Mesendoderm (in vitro differentiated cells): ENCODE data around the gene SSC5D.

ENCODE experiments used
- DNase-seq: peaks from one replicate; pipeline ENCODE4 v3.0.0; 2013
- H2AK5ac ChIP-seq: 2 replicates; pipeline ENCODE4 v1.6.1; 2013; ENCODE audit warnings: low read length, inconsistent platforms
- H2BK120ac ChIP-seq: 2 replicates; pipeline ENCODE4 v1.6.1; 2013; ENCODE audit warnings: low read depth, mild to moderate bottlenecking, low read length, moderate library complexity, mixed read lengths
- H2BK15ac ChIP-seq: replicated peaks from 2 replicates; pipeline ENCODE4 v1.6.1; 2013; ENCODE audit warnings: low read depth, mild to moderate bottlenecking, moderate library complexity
- H2BK5ac ChIP-seq: 2 replicates; pipeline ENCODE4 v1.6.1; 2013; ENCODE audit warnings: low read length, inconsistent platforms
- H3K18ac ChIP-seq: 2 replicates; pipeline ENCODE4 v1.6.1; 2013; ENCODE audit warnings: mild to moderate bottlenecking, low read length, mixed read lengths
- H3K23ac ChIP-seq: one replicate; pipeline ENCODE4 v1.6.1; 2013; ENCODE audit warnings: low read length
- H3K27ac ChIP-seq: 2 replicates; pipeline ENCODE4 v1.5.1; 2013; ENCODE audit warnings: low read depth, mild to moderate bottlenecking, inconsistent platforms, low read length, moderate library complexity
- H3K27me3 ChIP-seq: 2 replicates; pipeline ENCODE4 v1.6.1; 2013; ENCODE audit warnings: low read length, control low read depth, mild to moderate bottlenecking, inconsistent platforms; ENCODE audit not compliant: insufficient read depth, poor library complexity
- H3K36me3 ChIP-seq: 2 replicates; pipeline ENCODE4 v1.6.1; 2013; ENCODE audit warnings: low read length, inconsistent platforms; ENCODE audit not compliant: control insufficient read depth, insufficient read depth
- H3K4ac ChIP-seq: one replicate; pipeline ENCODE4 v1.6.1; 2013; ENCODE audit warnings: low read depth, mild to moderate bottlenecking, low read length, moderate library complexity
- H3K4me1 ChIP-seq: 2 replicates; pipeline ENCODE4 v1.6.1; 2013; ENCODE audit warnings: low read depth, low read length, inconsistent platforms; ENCODE audit not compliant: control insufficient read depth
- H3K4me2 ChIP-seq: 2 replicates; pipeline ENCODE4 v1.6.1; 2013; ENCODE audit warnings: low read length
- H3K4me3 ChIP-seq: 2 replicates; pipeline ENCODE4 v1.5.1; 2013; ENCODE audit warnings: mild to moderate bottlenecking, low read length
- H3K56ac ChIP-seq: one replicate; pipeline ENCODE4 v1.6.1; 2013; ENCODE audit warnings: low read length
- H3K79me1 ChIP-seq: 2 replicates; pipeline ENCODE4 v1.6.1; 2013; ENCODE audit warnings: low read length, inconsistent platforms
- H3K79me2 ChIP-seq: 2 replicates; pipeline ENCODE4 v1.6.1; 2013; ENCODE audit warnings: mild to moderate bottlenecking, low read length; ENCODE audit not compliant: control insufficient read depth, insufficient read depth
- H3K9ac ChIP-seq: 2 replicates; pipeline ENCODE4 v1.6.1; 2013; ENCODE audit warnings: low read length, inconsistent platforms
- H4K5ac ChIP-seq: one replicate; pipeline ENCODE4 v1.6.1; 2013; ENCODE audit warnings: low read length
- H4K8ac ChIP-seq: one replicate; pipeline ENCODE4 v1.6.1; 2013; ENCODE audit warnings: low read depth, mild to moderate bottlenecking, control low read depth, low read length, moderate library complexity
- whole genome bisulfite sequencing: extraction: QIAGEN DNeasy Blood & Tissue Kit; methylation state at CpG from one replicate; pipeline ENCODE4 v1.1.7; 2013; ENCODE audit warnings: low lambda C conversion rate, missing lambda C conversion rate; ENCODE audit not compliant: insufficient coverage; ENCODE audit errors: extremely low coverage; 5-methylcytosine and 5-hydroxymethylcytosine counted together

Gene SSC5D

GRCh38 chr19:55490478-55491432 is 2.5 kb downstream of the SSC5D start:
- no peaks in the 10 kb centered on the region for H3K36me3 ChIP-seq
- no peak overlapping the region for H4K5ac ChIP-seq
- no peak overlapping the region for H3K4ac ChIP-seq
- H3K4me1 ChIP-seq, result peaks cover 8% of the 10 kb centered on the region
- H3K4me3 ChIP-seq, result no peak overlapping the region
- no peak overlapping the region for H2BK120ac ChIP-seq
- H3K79me1 ChIP-seq, result peaks cover 2% of the 10 kb centered on the region
- no peak overlapping the region for H3K23ac ChIP-seq
- H2BK5ac ChIP-seq, result no peak overlapping the region
- H3K56ac ChIP-seq, result no peak overlapping the region
- WGBS, result no CpG with 5 or more reads among the region's 52 CpGs
- no peak overlapping the region for H3K9ac ChIP-seq
- H3K27ac ChIP-seq, result no peak overlapping the region
- H3K27me3 ChIP-seq, result no peaks in the 10 kb centered on the region
- H4K8ac ChIP-seq, result no peak overlapping the region
- no peak overlapping the region for H2BK15ac ChIP-seq
- no peak overlapping the region for H2AK5ac ChIP-seq
- DNase-seq, result no peak
- H3K18ac ChIP-seq, result no peak overlapping the region
- no peak overlapping the region for H3K4me2 ChIP-seq
- H3K79me2 ChIP-seq, result no peaks in the 10 kb centered on the region

GRCh38 chr19:55491546-55492360 is 3.5 kb downstream of the SSC5D start:
- Histone ChIP-seq H3K4me2 (no peak overlapping the region), H2AK5ac (no peak overlapping the region), H3K36me3 (no peaks in the 10 kb centered on the region), H3K27me3 (no peaks in the 10 kb centered on the region), H4K5ac (no peak overlapping the region), H3K79me1 (no peaks in the 10 kb centered on the region), H3K56ac (no peak overlapping the region), H3K4me3 (no peak overlapping the region), H3K27ac (no peak overlapping the region), H2BK15ac (no peak overlapping the region), H3K79me2 (no peaks in the 10 kb centered on the region), H4K8ac (no peak overlapping the region), H3K23ac (no peak overlapping the region), H3K4me1 (peaks cover 8% of the 10 kb centered on the region), H2BK120ac (no peak overlapping the region), H3K9ac (no peak overlapping the region), H2BK5ac (no peak overlapping the region), H3K4ac (no peak overlapping the region), H3K18ac (no peak overlapping the region)
- DNase-seq, result no peak
- WGBS, result no CpG with 5 or more reads among the region's 24 CpGs

- Histone ChIP-seq H2BK5ac (no peak overlapping the region), H3K56ac (no peak overlapping the region), H4K8ac (no peak overlapping the region), H2BK15ac (no peak overlapping the region), H3K4me3 (no peak overlapping the region), H3K79me1 (no peaks in the 10 kb centered on the region), H3K79me2 (no peaks in the 10 kb centered on the region), H3K4me2 (no peak overlapping the region), H3K36me3 (no peaks in the 10 kb centered on the region), H2BK120ac (no peak overlapping the region), H3K23ac (no peak overlapping the region), H3K18ac (no peak overlapping the region), H3K27me3 (no peaks in the 10 kb centered on the region), H2AK5ac (no peak overlapping the region), H3K9ac (no peak overlapping the region), H3K4me1 (peaks cover 3% of the 10 kb centered on the region), H4K5ac (no peak overlapping the region), H3K27ac (no peak overlapping the region), H3K4ac (no peak overlapping the region)
- DNase-seq, result no peak
- no CpG with 5 or more reads among the region's 12 CpGs for WGBS
These were observed 4.2 kb downstream of the SSC5D start for GRCh38 chr19:55492362-55492944.

GRCh38 chr19:55493052-55493644 is 4.9 kb downstream of the SSC5D start:
- H3K4ac ChIP-seq, result no peak overlapping the region
- H3K18ac ChIP-seq, result no peak overlapping the region
- H3K36me3 ChIP-seq, result no peaks in the 10 kb centered on the region
- no peaks in the 10 kb centered on the region for H3K27me3 ChIP-seq
- H3K23ac ChIP-seq, result no peak overlapping the region
- DNase-seq, result no peak
- H3K4me2 ChIP-seq, result no peak overlapping the region
- WGBS, result no CpG with 5 or more reads among the region's 18 CpGs
- no peak overlapping the region for H3K27ac ChIP-seq
- no peaks in the 10 kb centered on the region for H3K79me2 ChIP-seq
- H3K4me1 ChIP-seq, result no peaks in the 10 kb centered on the region
- H4K5ac ChIP-seq, result no peak overlapping the region
- H3K9ac ChIP-seq, result no peak overlapping the region
- H2AK5ac ChIP-seq, result no peak overlapping the region
- no peak overlapping the region for H3K56ac ChIP-seq
- no peak overlapping the region for H2BK5ac ChIP-seq
- no peaks in the 10 kb centered on the region for H3K79me1 ChIP-seq
- no peak overlapping the region for H3K4me3 ChIP-seq
- H2BK15ac ChIP-seq, result no peak overlapping the region
- no peak overlapping the region for H2BK120ac ChIP-seq
- no peak overlapping the region for H4K8ac ChIP-seq

- Histone ChIP-seq H3K9ac (no peak overlapping the region), H3K18ac (no peak overlapping the region), H3K23ac (no peak overlapping the region), H3K27me3 (no peaks in the 10 kb centered on the region), H3K79me2 (no peaks in the 10 kb centered on the region), H4K5ac (no peak overlapping the region), H3K36me3 (no peaks in the 10 kb centered on the region), H2BK120ac (no peak overlapping the region), H3K79me1 (no peaks in the 10 kb centered on the region), H3K4me1 (no peaks in the 10 kb centered on the region), H3K4ac (no peak overlapping the region), H3K4me3 (no peak overlapping the region), H2BK5ac (no peak overlapping the region), H3K56ac (no peak overlapping the region), H4K8ac (no peak overlapping the region), H2AK5ac (no peak overlapping the region), H2BK15ac (no peak overlapping the region), H3K4me2 (no peak overlapping the region), H3K27ac (no peak overlapping the region)
- no peak for DNase-seq
- WGBS, result no CpG with 5 or more reads among the region's 38 CpGs
These were observed 5.5 kb downstream of the SSC5D start for GRCh38 chr19:55493645-55494171.
